ENCODE data around the gene SCFD2. TPM values are rescaled to one million over a fixed set of nuclear protein-coding genes. Genes with fewer than 3 reads are reported as not detected.

Gene SCFD2
- total RNA-seq, 1 experiment from 2014 or later: 36.6 TPM

GRCh38 chr4:52954560-52955170 lies 411.2 kb downstream of the SCFD2 start:
- H2AFZ ChIP-seq (ENCODE audit: low read length): no peak overlapping the region
- no peak overlapping the region for H3K9ac ChIP-seq (ENCODE audit: low read length)
- H3F3A ChIP-seq (ENCODE audit: low read length, unreplicated experiment): no peaks in the 10 kb centered on the region
- no TSS peak for BruUV-seq (replicated peaks)
- no peaks in the 10 kb centered on the region for H3K79me2 ChIP-seq (ENCODE audit: low read length)
- intact Hi-C loops (cut with micrococcal nuclease): no loop called here
- no peaks in the 10 kb centered on the region for H4K20me1 ChIP-seq (ENCODE audit: low read length)
- no peak overlapping the region for H3K27ac ChIP-seq (ENCODE audit: low read length)
- no peaks in the 10 kb centered on the region for H3K4me1 ChIP-seq (ENCODE audit: insufficient read depth, low read length)
- no peaks in the 10 kb centered on the region for H3K9me3 ChIP-seq (ENCODE audit: low read length)
- ATAC-seq (no peak), DNase-seq (no peak)
- TF ChIP-seq CTCF (conservative IDR thresholded peaks at IDR 0.05; ENCODE audit: low read depth, low read length) (no peak), EZH2phosphoT487 (IDR thresholded peaks at IDR 0.05; ENCODE audit: borderline replicate concordance, low read length) (no peak), EZH2 (IDR thresholded peaks at IDR 0.05; ENCODE audit: low read length, unreplicated experiment) (no peak)
- H3K4me2 ChIP-seq (ENCODE audit: low read length): no peak overlapping the region
- no peak overlapping the region for H3K4me3 ChIP-seq (ENCODE audit: low read length)
- H3K9me2 ChIP-seq (replicated peaks; ENCODE audit: low read length): no peaks in the 10 kb centered on the region
- ChIA-PET POLR2A (ENCODE audit: unreplicated experiment) (no interaction called here), CTCF (no interaction called here)
- no peaks in the 10 kb centered on the region for H3K27me3 ChIP-seq (ENCODE audit: low read length)
- no peaks in the 10 kb centered on the region for H3K36me3 ChIP-seq (ENCODE audit: low read depth, low read length)

- BruUV-seq (replicated peaks): no TSS peak
- no peaks in the 10 kb centered on the region for H3K79me2 ChIP-seq (ENCODE audit: low read length)
- ChIA-PET POLR2A (ENCODE audit: unreplicated experiment) (no interaction called here), CTCF (no interaction called here)
- no peaks in the 10 kb centered on the region for H3F3A ChIP-seq (ENCODE audit: low read length, unreplicated experiment)
- no peaks in the 10 kb centered on the region for H3K4me1 ChIP-seq (ENCODE audit: insufficient read depth, low read length)
- no peaks in the 10 kb centered on the region for H3K9me2 ChIP-seq (replicated peaks; ENCODE audit: low read length)
- no peak overlapping the region for H3K4me2 ChIP-seq (ENCODE audit: low read length)
- no peaks in the 10 kb centered on the region for H4K20me1 ChIP-seq (ENCODE audit: low read length)
- H3K9me3 ChIP-seq (ENCODE audit: low read length): no peaks in the 10 kb centered on the region
- no peak overlapping the region for H3K4me3 ChIP-seq (ENCODE audit: low read length)
- ATAC-seq (no peak), DNase-seq (no peak)
- no peak overlapping the region for H3K9ac ChIP-seq (ENCODE audit: low read length)
- H3K36me3 ChIP-seq (ENCODE audit: low read depth, low read length): no peaks in the 10 kb centered on the region
- H2AFZ ChIP-seq (ENCODE audit: low read length): no peak overlapping the region
- H3K27me3 ChIP-seq (ENCODE audit: low read length): no peaks in the 10 kb centered on the region
- TF ChIP-seq EZH2phosphoT487 (IDR thresholded peaks at IDR 0.05; ENCODE audit: borderline replicate concordance, low read length) (no peak), CTCF (conservative IDR thresholded peaks at IDR 0.05; ENCODE audit: low read depth, low read length) (no peak), EZH2 (IDR thresholded peaks at IDR 0.05; ENCODE audit: low read length, unreplicated experiment) (no peak)
- H3K27ac ChIP-seq (ENCODE audit: low read length): no peak overlapping the region
- intact Hi-C loops (cut with micrococcal nuclease): no loop called here
Measured at GRCh38 chr4:52952540-52952939, 413.3 kb downstream of the SCFD2 start.

- no peak for ATAC-seq
- Histone ChIP-seq H3K27me3 (ENCODE audit: low read length) (no peaks in the 10 kb centered on the region), H3K79me2 (ENCODE audit: low read length) (no peaks in the 10 kb centered on the region), H3F3A (ENCODE audit: low read length, unreplicated experiment) (no peaks in the 10 kb centered on the region), H4K20me1 (ENCODE audit: low read length) (no peaks in the 10 kb centered on the region), H3K4me1 (ENCODE audit: insufficient read depth, low read length) (no peaks in the 10 kb centered on the region), H3K9ac (ENCODE audit: low read length) (no peak overlapping the region), H3K4me2 (ENCODE audit: low read length) (no peak overlapping the region), H3K27ac (ENCODE audit: low read length) (no peak overlapping the region), H3K4me3 (ENCODE audit: low read length) (no peak overlapping the region), H3K9me2 (replicated peaks; ENCODE audit: low read length) (no peaks in the 10 kb centered on the region), H3K36me3 (ENCODE audit: low read depth, low read length) (no peaks in the 10 kb centered on the region), H2AFZ (ENCODE audit: low read length) (no peak overlapping the region), H3K9me3 (ENCODE audit: low read length) (no peaks in the 10 kb centered on the region)
- TF ChIP-seq EZH2 (IDR thresholded peaks at IDR 0.05; ENCODE audit: low read length, unreplicated experiment): no peak
- TF ChIP-seq CTCF (conservative IDR thresholded peaks at IDR 0.05; ENCODE audit: low read depth, low read length): no peak
- no peak for TF ChIP-seq EZH2phosphoT487 (IDR thresholded peaks at IDR 0.05; ENCODE audit: borderline replicate concordance, low read length)
- ChIA-PET CTCF (no interaction called here), POLR2A (ENCODE audit: unreplicated experiment) (no interaction called here)
- intact Hi-C loops (cut with micrococcal nuclease): no loop called here
- BruUV-seq (replicated peaks): no TSS peak
- DNase-seq: no peak
Measured at GRCh38 chr4:52951016-52951415, 414.8 kb downstream of the SCFD2 start.

All from PC-3 (cell line).